Activated CD4-positive, alpha-beta T cell treated with anti-CD3 and anti-CD28 coated beads, Interleukin-2, amount 50 U/mL, for 1 hour (primary cell): Measurements from ENCODE around the gene CHST10.

ENCODE experiments used
- DNase-seq: peaks from one replicate; pipeline ENCODE4 v3.0.0-alpha.2; 2020

CHST10 gene

GRCh38 chr2:100412881-100413321, 4.6 kb downstream of the CHST10 start:
- no peak for DNase-seq

GRCh38 chr2:100412466-100412865, 5.0 kb downstream of the CHST10 start:
- no peak for DNase-seq

- DNase-seq, result no peak
Observed at GRCh38 chr2:100411841-100412292, 5.6 kb downstream of the CHST10 start.

- no peak for DNase-seq
Observed at GRCh38 chr2:100409975-100410647, 7.4 kb downstream of the CHST10 start.

GRCh38 chr2:100409461-100409860, 8.0 kb downstream of the CHST10 start:
- DNase-seq, result no peak

GRCh38 chr2:100408941-100409340, 8.5 kb downstream of the CHST10 start:
- no peak for DNase-seq

GRCh38 chr2:100408104-100408503, 9.4 kb downstream of the CHST10 start:
- DNase-seq, result no peak

GRCh38 chr2:100407563-100407962, 9.9 kb downstream of the CHST10 start:
- no peak for DNase-seq

- DNase-seq, result no peak
Observed at GRCh38 chr2:100407073-100407472, 10.4 kb downstream of the CHST10 start.

- DNase-seq, result no peak
Observed at GRCh38 chr2:100406120-100406508, 11.4 kb downstream of the CHST10 start.

GRCh38 chr2:100405403-100406119, 11.9 kb downstream of the CHST10 start:
- DNase-seq, result no peak

- no peak for DNase-seq
Observed at GRCh38 chr2:100404411-100404810, 13.1 kb downstream of the CHST10 start.

GRCh38 chr2:100403722-100404121, 13.7 kb downstream of the CHST10 start:
- DNase-seq, result no peak

- no peak for DNase-seq
Observed at GRCh38 chr2:100401268-100401667, 16.2 kb downstream of the CHST10 start.

GRCh38 chr2:100399714-100400113, 17.8 kb downstream of the CHST10 start:
- DNase-seq, result no peak

- DNase-seq, result no peak
Observed at GRCh38 chr2:100397976-100398375, 19.5 kb downstream of the CHST10 start.

- no peak for DNase-seq
Observed at GRCh38 chr2:100397118-100397860, 20.2 kb downstream of the CHST10 start.

GRCh38 chr2:100396483-100396882, 21.0 kb downstream of the CHST10 start:
- no peak for DNase-seq

GRCh38 chr2:100395532-100396350, 21.7 kb downstream of the CHST10 start:
- no peak for DNase-seq

- no peak for DNase-seq
Observed at GRCh38 chr2:100394111-100394641, 23.3 kb downstream of the CHST10 start.

GRCh38 chr2:100393362-100393761, 24.1 kb downstream of the CHST10 start:
- DNase-seq, result no peak

GRCh38 chr2:100392715-100393114, 24.8 kb downstream of the CHST10 start:
- DNase-seq, result no peak
